GM18909 (cell line): ENCODE results near the gene AFTPH.

Experiments
- ATAC-seq: cut with Tn5 transposase; IDR thresholded peaks from one replicate; pipeline ENCODE4 v1.9.1; 2021; ENCODE audit warnings: mild to moderate bottlenecking; ENCODE audit not compliant: unreplicated experiment, poor library complexity

The AFTPH gene

GRCh38 chr2:64626963-64627760, 103.0 kb downstream of the AFTPH start:
- ATAC-seq = no peak

- no peak for ATAC-seq
Measured at GRCh38 chr2:64627860-64628841, 104.0 kb downstream of the AFTPH start.

- no peak for ATAC-seq
Measured at GRCh38 chr2:64629329-64629781, 105.2 kb downstream of the AFTPH start.

GRCh38 chr2:64629875-64630274, 105.7 kb downstream of the AFTPH start:
- no peak for ATAC-seq

GRCh38 chr2:64630752-64631151, 106.6 kb downstream of the AFTPH start:
- no peak for ATAC-seq

GRCh38 chr2:64631771-64632170, 107.6 kb downstream of the AFTPH start:
- no peak for ATAC-seq

GRCh38 chr2:64632835-64633819, 109.0 kb downstream of the AFTPH start:
- ATAC-seq = no peak

GRCh38 chr2:64634345-64635267, 110.5 kb downstream of the AFTPH start:
- ATAC-seq = no peak

DNA sequence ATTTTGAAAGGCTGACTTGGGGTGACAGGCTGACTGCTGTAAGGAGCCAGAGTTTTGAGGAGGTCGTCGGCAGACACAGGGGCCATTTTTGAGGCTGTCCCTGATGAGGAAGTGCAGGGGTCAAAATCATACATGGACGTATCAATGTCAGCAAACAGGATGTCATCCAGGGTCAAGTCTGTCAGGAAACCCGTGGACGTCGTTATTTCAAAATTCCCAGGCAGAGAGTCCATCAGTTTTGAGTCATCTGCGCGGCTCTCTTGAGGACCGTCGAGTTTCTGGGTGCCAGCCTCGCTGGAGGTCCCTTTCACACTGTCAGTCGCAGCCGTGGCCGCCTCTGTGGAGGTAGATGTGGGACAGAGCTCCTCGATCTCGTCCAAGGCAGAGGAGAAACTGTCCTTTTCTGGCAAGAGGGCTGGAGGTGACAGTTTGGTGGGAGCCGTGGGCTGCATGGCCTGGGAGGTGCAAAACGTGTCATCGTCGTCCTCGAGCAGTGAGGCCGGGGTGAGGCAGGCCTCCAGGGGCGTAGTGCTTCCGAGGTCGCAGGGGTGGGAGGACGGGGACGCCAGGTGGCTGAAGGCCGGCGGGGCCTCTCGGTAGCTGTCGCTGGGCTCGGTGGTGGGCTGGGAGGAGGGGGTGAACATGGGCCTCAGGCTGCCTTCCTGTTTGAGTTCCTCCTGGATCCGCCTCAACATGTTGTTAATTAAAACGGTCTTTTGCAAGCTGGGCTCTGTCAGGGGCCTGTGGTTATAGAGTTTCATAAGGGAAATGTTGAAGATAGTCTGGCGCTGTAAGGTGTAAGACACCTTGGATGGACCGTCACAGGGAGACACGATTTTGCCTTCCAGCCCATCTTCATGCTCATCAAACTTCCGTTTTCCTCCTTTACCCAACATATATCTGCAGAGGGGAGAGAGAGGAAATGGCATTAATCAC, 112.1 kb downstream of the AFTPH start:
- ATAC-seq = peak; percentile 67

DNA sequence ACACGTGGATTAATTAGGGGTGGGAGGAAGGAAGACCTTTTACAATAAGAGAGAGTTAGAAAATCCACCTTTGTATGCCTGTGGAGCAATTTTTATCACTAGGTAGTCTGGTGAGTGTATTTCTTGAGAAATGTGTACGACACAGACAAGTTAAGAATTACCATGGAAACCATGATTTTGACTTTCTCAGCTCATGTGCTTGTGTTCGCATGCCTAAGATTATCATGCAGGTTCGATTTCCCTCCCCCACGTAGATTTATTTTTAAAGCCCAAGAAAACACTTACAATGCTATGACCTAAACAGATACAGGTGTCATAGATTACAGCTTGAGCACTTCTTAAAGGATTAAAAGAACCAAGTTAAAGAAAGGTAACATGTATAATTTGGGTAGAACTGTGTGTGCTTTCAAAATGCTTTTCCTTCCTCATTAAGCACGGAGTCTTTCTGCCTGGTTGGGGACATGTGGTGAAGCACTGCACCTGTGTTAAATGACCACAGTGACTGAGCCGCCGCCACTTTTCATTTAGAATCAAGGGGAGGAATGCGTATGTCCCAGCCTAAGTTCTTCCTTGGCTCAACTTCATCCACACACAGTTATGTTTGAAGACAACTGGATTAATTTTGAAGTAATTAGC, 113.0 kb downstream of the AFTPH start:
- ATAC-seq = peak; percentile 53

DNA sequence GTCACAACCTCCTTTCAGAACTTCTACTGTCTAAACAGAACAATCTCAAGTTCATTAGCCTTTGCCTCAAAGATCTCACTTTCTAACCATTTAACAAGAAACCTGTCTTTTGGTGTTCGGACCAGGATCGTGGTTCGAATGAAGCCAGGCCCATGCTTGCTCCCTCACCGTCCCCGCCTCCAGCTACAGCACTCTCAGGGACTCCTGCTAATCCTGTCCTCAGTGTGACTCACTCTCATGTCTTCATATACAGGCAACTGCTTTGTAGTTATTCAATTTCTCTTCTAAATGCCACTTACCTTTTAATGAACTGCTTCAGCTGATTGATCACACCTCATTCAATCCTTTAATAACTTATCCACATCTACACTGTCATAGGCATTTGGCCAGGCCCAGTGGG, 113.8 kb downstream of the AFTPH start:
- no peak for ATAC-seq

DNA sequence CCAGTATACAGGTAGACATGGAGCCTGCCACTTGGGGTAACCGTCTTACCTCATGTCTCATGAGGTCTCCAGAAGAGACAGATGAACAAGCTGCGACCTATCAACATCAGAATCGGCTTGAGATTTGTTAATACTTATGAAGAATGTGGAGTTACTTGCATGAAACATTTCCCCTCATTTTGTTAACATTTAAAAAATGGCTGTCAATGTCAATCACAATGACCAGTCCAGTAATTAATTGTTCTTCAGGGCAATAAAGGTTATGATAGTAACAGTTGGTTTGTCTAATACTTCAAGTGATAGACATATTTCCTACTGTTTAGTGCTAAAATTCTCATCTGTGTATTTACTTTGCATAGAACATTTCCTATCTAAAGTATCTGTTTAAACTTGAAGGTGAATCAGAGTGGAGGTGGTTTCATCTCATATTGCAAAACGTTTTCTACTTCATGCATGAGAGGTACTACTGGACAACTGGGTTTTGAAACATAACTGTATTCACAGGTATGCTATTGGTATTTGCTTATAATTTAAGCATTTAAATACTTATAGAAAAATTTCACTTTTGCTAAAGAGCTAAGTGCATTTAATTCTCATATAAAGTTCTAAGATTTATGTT, 114.5 kb downstream of the AFTPH start:
- no peak for ATAC-seq

- no peak for ATAC-seq
Measured at GRCh38 chr2:64639691-64640090, 115.6 kb downstream of the AFTPH start.

GRCh38 chr2:64640153-64641044, 116.3 kb downstream of the AFTPH start:
- no peak for ATAC-seq

DNA sequence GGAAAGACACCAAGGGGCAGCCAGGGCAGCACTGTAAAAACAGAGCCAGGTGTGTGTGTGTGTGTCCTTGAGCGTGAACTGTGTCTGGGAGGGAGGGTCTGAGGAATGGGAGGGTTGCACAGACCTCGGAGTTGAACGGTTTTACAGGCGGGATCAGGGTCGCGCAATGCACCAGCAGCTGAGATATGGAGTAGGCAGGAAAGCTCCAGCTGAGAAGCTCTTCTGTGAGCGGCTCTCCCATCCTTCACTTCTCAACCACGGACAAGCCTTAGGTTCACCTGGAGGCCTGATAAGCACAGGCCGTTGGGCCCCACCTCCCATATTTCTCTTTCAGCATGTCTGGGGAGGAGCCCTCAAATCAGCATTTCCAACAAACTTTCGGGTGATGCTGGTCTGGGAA, 117.5 kb downstream of the AFTPH start:
- ATAC-seq = no peak
